LoVo (cell line): ENCODE results near the gene ANGEL1.

ENCODE experiments used
- DNase-seq: peaks from one replicate; pipeline ENCODE4 v3.0.0-alpha.2; 2016; ENCODE audit warnings: low spot score

ANGEL1 gene

GRCh38 chr14:76812422-76813383 is at the start of gene ANGEL1:
ANGEL1 (minus strand) TSS chr14:76812882; CDS start chr14:76812827, 55 bp downstream.
- peak; percentile 93 for DNase-seq

GRCh38 chr14:76861574-76862255 is 49.0 kb upstream of the ANGEL1 start:
- no peak for DNase-seq

- DNase-seq, result no peak
These were observed 44.1 kb upstream of the ANGEL1 start for GRCh38 chr14:76856769-76857168.

GRCh38 chr14:76855066-76855465 is 42.4 kb upstream of the ANGEL1 start:
- DNase-seq, result no peak

GRCh38 chr14:76848879-76849278 is 36.2 kb upstream of the ANGEL1 start:
- no peak for DNase-seq

GRCh38 chr14:76846331-76847047 is 33.8 kb upstream of the ANGEL1 start:
- no peak for DNase-seq

- no peak for DNase-seq
These were observed 31.5 kb upstream of the ANGEL1 start for GRCh38 chr14:76844223-76844622.

GRCh38 chr14:76842414-76842813 is 29.7 kb upstream of the ANGEL1 start:
- no peak for DNase-seq

- DNase-seq, result no peak
These were observed 24.8 kb upstream of the ANGEL1 start for GRCh38 chr14:76837524-76837923.

GRCh38 chr14:76836029-76836630 is 23.4 kb upstream of the ANGEL1 start:
- no peak for DNase-seq

- no peak for DNase-seq
These were observed 21.6 kb upstream of the ANGEL1 start for GRCh38 chr14:76834241-76834661.

- no peak for DNase-seq
These were observed 20.3 kb upstream of the ANGEL1 start for GRCh38 chr14:76833011-76833410.

- no peak for DNase-seq
These were observed 19.9 kb upstream of the ANGEL1 start for GRCh38 chr14:76832503-76832988.

- DNase-seq, result no peak
These were observed 17.9 kb upstream of the ANGEL1 start for GRCh38 chr14:76830556-76830955.

- no peak for DNase-seq
These were observed 17.2 kb upstream of the ANGEL1 start for GRCh38 chr14:76829650-76830421.

GRCh38 chr14:76829013-76829365 is 16.3 kb upstream of the ANGEL1 start:
- no peak for DNase-seq

- DNase-seq, result no peak
These were observed 15.8 kb upstream of the ANGEL1 start for GRCh38 chr14:76828339-76829012.

GRCh38 chr14:76827696-76828296 is 15.1 kb upstream of the ANGEL1 start:
- DNase-seq, result no peak

GRCh38 chr14:76826122-76826521 is 13.4 kb upstream of the ANGEL1 start, which contains the start of gene LRRC74A:
LRRC74A (plus strand) TSS chr14:76826408; CDS start chr14:76826698, 290 bp downstream.
- peak; percentile 27 for DNase-seq

- DNase-seq, result no peak
These were observed 8.0 kb upstream of the ANGEL1 start for GRCh38 chr14:76820700-76821099.
